GM19240 (cell line): ENCODE data around the gene UBL4A.

Source experiments
- DNase-seq: peaks from one replicate; pipeline ENCODE4 v3.0.0; 2011; ENCODE audit warnings: low spot score; ENCODE audit not compliant: insufficient read length

The UBL4A gene

DNA sequence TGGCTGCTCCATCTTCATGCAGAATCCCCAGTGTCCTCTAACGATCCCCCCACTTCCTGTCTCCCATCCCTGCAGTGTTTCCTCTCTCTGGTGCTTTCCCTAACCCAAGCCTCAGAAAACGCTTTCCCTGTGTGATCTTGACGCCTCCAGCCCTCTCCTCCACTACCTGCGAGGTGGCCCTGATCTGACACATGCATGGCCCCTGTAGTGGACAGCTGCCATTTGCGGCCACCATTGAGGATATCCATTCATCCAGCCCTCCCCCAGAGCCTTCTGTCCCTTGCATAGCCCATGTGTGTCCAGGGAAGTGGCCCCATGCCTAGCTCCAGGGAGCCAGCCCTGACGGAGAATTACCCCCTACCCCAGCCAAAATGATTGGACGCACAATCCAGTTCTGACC is 3.1 kb downstream of the UBL4A start:
- no peak for DNase-seq

DNA sequence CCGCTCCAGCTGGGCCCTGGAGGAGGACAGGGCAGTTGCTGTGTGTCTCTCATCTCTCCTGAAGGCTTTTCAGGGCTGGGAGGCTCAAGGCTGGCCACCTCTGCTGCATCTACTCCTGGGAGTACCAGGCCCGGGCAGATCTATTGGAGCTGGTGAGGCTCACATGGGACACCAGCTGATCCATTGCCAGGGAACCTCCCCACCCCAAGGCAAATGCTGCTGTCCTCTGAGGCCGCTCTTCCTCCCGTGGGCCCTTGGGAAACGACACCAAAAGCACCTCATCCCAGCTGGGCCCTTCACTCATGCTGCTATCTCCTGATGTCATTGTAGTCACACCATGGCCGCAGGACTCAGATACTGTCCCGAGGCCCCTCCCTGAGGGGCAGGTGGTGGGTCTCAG is 3.6 kb downstream of the UBL4A start:
- DNase-seq: no peak

GRCh38 chrX:154481911-154482601 is 4.4 kb downstream of the UBL4A start:
- DNase-seq: no peak

DNA sequence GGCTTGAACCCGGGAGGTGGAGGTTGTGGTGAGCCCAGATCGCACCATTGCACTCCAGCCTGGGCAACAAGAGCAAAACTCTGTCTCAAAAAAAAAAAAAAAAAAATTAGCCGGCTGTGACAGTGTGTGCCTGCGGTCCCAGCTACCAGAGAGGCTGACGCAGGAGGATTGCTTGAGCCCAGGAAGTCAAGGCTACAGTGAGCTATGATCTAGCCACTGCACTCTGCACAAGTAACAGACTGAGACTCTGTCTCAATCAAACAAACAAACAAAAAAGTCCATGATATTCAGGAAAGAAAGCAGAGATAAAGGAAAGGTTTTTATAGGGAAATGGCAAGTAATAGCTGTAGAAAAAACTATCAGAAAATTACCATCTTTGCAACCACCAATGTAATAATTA is 5.2 kb downstream of the UBL4A start:
- DNase-seq: no peak

DNA sequence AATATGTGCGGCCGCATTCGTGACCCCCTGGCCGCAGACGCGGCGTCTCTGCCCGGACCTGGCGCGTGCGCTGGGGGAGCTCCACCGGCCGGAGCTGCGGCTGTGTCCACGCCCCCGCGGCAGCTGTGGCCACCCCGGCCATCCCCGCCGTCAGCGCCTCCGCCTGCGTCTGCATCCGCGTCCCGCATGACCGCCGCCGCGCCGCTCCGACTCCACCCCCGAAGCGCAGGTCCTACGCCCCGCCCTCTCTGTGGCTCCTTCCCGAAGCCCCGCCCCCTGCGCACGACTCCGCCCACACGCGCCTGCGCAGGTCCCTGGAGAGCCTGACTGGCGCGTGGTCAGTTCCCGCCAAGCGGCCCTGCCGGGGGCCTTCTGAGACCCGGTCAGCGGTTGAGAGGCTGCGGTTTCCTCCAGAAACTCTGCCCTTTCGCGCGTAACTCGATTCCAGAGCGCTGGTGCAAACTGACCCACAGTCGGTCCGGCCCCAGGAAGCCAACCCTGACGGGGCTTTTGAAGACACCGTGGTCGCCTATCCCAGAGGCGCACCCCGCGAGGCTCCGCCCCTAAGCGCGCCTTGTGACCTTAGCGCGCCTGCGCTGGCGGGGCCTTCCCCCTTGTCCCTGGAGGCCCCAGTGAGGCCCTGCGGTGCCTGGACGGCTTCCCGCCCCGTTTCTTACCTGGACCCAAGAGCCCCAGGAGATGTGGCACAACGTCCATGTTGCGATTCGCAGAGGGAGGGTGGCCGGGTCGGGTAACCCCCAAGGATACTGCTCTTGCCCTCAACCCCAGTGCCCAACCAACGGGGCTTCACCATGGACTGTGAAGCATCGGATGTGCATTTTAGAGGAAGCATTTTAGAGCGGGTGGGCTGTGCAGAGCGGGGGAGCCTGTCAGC is 7.4 kb downstream of the UBL4A start, which contains the start of gene LAGE3:
LAGE3 (minus strand) TSS at position 554 of the 895 bp plus-strand sequence; CDS start at position 188, 366 bp downstream.
- DNase-seq: peak; percentile 82

DNA sequence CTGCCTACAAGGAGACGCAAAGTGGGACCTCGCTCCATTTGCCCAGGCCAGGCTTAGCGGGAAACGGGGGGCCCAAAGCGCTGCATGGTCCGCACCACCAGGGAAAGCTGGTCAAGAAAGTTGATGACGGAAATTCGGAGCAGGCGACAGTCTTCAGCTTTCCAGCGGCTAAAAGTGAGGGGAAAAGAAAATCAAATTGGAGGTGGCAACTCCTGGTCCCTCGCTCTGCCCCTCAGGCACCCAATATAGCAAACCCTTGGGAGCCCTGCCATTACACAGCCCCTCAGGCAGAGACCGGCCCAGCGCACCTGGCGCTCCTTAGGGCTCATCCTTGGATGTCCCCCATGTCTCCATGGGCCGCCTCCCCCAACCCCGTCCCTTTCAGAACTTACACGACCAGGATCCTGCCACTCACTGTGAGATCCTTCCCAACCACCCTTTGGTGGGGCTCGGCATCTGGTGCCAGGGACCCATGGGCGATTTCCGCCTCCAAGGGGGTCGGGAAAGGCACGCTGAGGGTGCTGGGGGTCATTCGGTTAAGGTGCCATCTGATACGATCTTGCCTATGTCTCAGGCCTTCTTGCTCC is 8.4 kb downstream of the UBL4A start:
- DNase-seq: no peak

- DNase-seq: no peak
These were observed 9.6 kb downstream of the UBL4A start for GRCh38 chrX:154476821-154477220.

GRCh38 chrX:154473683-154474082 is 12.7 kb downstream of the UBL4A start:
- DNase-seq: no peak

DNA sequence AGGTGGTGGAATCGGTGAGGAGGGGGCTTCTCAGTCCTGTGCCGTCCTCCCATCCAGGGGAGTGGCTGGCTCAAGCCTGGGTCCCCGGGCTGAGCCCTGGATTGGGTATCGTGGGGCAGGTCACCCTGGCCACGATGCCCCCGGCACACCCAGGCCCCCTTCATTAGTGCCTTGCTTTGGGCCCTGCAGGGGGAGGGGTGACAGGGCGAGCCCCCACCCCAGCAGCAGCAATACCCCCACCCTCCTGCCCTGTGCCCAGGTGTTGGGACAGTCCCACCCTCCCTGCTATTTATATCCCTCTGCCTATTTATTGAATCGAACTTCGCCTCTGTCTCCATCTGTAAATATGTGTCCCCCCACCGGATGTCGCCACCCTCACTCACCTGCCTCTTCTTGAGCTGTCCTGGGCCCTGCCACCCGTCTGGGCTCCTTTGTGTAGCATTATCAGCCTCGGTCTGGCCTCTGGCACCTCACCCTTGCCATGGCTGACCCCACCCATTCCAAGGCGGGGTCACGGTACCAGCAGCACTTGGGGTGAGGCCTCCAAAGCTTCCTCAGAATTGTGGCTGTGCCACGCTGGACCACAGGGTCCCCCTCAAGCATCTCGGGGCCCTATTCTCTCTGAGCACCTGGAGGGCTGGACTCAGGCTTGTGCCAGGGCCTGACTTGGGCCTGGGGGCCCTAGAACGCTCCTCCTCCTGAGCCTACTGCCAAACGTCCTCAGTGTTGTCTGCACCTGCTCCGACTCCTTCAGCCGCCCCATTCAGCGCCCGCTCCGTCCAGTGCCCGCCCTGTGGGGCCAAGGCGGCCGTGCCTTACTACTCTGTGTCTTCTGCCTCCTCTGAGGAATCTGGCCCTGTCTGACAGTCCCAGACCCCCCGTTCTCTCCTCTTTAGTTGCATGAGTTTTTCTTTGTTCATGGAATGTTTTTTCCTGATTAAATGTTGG is 13.5 kb downstream of the UBL4A start:
- DNase-seq: no peak

DNA sequence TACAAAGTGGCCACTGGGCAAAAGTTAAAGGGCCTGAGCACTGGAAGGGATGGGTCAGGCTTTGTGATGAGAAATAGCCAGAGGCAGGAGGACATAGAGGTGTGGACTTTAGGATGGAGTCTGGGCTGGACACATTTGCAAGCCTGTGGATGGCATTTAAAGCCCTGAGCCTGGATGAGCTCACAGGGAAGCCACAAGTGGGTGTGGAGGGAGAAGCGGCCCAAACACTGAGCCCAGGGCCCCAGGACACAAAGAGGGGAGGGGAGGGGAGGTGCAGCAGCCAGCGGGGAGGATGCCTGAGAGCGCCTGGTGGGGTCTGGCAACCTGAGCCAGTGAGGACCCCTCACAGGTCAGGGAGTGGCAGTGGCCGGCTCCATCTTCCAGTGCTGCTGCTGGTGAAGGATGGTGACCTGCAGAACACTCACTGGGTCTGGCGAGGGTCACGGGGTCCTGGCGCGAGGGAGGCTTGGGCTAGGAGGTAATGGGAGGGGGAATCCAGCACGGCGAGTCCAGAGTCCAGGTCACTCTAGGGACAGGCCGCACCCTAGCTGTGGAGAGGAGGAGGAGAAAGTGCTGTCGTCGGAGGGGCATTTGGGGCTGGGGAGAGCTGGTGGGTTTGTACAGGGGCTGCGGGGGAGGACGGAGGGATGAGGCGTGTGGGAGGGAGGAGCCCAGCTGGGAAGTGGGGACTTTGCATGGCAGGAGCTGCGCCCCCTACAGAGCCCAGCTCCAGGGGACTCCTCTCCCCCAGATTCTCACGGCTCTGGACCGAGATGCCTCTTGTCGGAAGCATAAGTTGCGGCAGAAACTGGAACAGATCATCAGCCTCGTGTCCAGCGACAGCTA is 14.4 kb downstream of the UBL4A start:
- DNase-seq: no peak

DNA sequence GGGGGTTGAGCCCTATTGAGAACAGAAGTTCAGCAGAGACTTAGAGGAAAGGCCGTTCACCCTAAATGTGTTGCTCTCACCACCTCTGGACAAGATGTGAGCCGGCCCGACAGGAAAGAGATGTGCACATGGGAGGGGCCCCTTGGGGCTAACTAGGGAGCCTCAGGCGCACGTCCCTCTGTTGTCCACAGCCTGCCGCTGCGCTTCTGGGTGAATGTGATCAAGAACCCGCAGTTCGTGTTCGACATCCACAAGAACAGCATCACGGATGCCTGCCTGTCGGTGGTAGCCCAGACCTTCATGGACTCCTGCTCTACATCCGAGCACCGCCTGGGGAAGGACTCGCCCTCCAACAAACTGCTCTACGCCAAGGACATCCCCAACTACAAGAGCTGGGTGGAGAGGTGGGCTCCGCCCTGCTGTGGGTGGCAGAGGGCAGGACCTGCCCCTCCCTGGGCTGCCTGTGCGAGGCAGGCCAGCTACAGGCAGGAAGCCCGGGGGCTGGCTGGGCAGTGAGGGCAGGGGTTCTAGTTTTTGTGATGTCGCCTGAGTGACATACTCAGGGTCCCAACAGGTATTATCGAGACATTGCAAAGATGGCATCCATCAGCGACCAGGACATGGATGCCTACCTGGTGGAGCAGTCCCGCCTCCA is 15.4 kb downstream of the UBL4A start:
- DNase-seq: no peak

DNA sequence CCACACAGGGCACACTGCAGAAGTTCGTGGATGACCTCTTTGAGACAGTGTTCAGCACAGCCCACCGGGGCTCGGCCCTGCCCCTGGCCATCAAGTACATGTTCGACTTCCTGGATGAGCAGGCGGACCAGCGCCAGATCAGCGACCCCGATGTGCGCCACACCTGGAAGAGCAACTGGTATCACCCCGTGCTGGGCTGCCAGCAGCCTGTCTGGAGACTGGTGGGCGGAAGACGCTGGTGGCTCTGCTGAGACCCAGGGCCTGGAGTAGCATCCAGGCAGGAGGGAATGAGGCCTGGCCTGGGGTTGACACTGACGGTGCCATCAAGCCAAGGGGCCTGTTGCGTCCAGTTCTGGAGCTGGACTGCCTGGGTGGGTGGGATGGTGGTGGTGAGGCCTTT is 16.0 kb downstream of the UBL4A start:
- DNase-seq: no peak

DNA sequence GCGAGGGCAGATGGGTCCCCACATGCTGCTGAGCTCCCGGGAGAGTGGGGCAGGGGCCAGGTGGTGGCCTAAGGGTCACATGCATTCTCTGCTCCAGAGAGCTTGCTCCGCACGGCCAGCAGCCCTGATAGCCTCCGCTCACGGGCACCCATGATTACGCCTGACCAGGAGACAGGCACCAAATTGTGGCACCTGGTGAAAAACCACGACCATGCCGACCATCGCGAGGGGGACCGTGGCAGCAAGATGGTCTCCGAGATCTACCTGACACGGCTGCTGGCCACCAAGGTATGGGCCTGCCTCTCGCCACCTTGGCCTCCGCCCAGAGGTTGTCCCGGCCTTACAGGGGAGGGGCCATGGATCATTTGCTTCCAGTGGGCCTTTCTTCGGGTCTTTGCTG is 16.5 kb downstream of the UBL4A start:
- DNase-seq: no peak

DNA sequence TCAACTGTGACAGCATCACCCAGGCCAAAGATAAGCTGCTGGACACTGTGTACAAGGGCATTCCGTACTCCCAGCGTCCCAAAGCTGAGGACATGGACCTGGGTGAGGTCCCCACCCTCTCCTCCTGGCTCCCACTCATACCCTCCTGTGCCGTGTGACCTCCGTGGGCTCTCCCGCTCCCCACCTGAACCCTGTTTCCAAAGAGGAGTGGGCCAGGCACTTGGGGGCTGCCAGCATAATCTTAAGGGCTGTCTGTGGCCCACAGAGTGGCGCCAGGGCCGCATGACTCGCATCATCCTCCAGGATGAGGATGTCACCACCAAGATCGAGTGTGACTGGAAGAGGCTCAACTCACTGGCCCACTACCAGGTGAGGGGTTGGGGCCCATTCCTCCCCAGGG is 17.3 kb downstream of the UBL4A start:
- no peak for DNase-seq

- no peak for DNase-seq
These were observed 18.2 kb downstream of the UBL4A start for GRCh38 chrX:154468217-154468616.

- no peak for DNase-seq
These were observed 18.9 kb downstream of the UBL4A start for GRCh38 chrX:154467556-154467955.

GRCh38 chrX:154466907-154467306 is 19.5 kb downstream of the UBL4A start:
- no peak for DNase-seq

GRCh38 chrX:154466036-154466435 is 20.4 kb downstream of the UBL4A start:
- no peak for DNase-seq

DNA sequence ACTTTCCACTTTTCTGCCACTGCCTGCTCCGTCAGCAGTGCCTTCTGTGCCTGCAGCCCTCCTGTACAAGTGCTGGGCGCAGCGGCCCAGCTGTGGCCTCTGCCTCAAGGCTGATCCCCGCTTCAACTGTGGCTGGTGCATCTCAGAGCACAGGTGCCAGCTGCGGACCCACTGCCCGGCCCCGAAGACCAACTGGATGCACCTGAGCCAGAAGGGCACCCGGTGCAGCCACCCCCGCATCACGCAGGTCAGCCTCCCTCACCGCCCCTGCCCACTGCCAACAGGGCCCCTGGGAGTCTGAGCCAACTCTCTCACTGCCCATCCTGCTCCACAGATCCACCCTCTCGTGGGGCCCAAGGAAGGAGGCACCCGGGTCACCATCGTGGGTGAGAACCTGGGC is 20.8 kb downstream of the UBL4A start:
- no peak for DNase-seq
